Nephron progenitor cell (in vitro differentiated cells): ENCODE measurements around the gene DLG1.

ENCODE experiments used
- DNase-seq: peaks from one replicate; pipeline ENCODE4 v3.0.0; 2021
- H3K27ac Mint-ChIP-seq: 2 replicates; pipeline ENCODE4 v1.8.0; 2021; ENCODE audit warnings: mild to moderate bottlenecking, moderate library complexity, mixed read lengths
- H3K27me3 Mint-ChIP-seq: 2 replicates; pipeline ENCODE4 v1.8.0; 2021; ENCODE audit warnings: mild to moderate bottlenecking, low read depth, mixed read lengths; ENCODE audit not compliant: poor library complexity
- H3K36me3 Mint-ChIP-seq: 2 replicates; pipeline ENCODE4 v1.8.0; 2021; ENCODE audit warnings: low read depth, mixed read lengths
- H3K4me1 Mint-ChIP-seq: 2 replicates; pipeline ENCODE4 v1.8.0; 2021; ENCODE audit warnings: mixed read lengths
- H3K4me3 Mint-ChIP-seq: 2 replicates; pipeline ENCODE4 v1.8.0; 2021; ENCODE audit warnings: mild to moderate bottlenecking, moderate library complexity, mixed read lengths
- H3K9me3 Mint-ChIP-seq: 2 replicates; pipeline ENCODE4 v1.8.0; 2021; ENCODE audit warnings: mild to moderate bottlenecking, moderate library complexity, mixed read lengths
- CTCF ChIP-seq: fragments of 200-600 bp; sonication (generic); IDR thresholded peaks from 2 replicates; pipeline ENCODE4 v1.5.0; 2021; ENCODE audit warnings: antibody characterized with exemption

DLG1 gene

GRCh38 chr3:197029511-197030167 lies 268.8 kb downstream of the DLG1 start, which contains the start of gene MELTF:
Gene MELTF, minus strand, starts transcription at chr3:197029817. Its CDS starts 115 bp downstream, at chr3:197029702.
- no peaks in the 10 kb centered on the region for H3K36me3 Mint-ChIP-seq

GRCh38 chr3:197028728-197029510 lies 269.5 kb downstream of the DLG1 start:
- no peak for TF ChIP-seq CTCF
- peak; percentile 41 for DNase-seq
- H3K27ac Mint-ChIP-seq, result no peak overlapping the region
- peaks cover 48% of the 10 kb centered on the region for H3K27me3 Mint-ChIP-seq
- peaks cover 25% of the 10 kb centered on the region for H3K4me1 Mint-ChIP-seq
- peak overlapping the region; percentile 70 for H3K4me3 Mint-ChIP-seq
- H3K36me3 Mint-ChIP-seq, result no peaks in the 10 kb centered on the region
- no peaks in the 10 kb centered on the region for H3K9me3 Mint-ChIP-seq

More at GRCh38 chr3:197029511-197030167, 268.8 kb downstream of the DLG1 start, which contains the start of gene MELTF:
- Mint-ChIP-seq H3K27me3 (peaks cover 48% of the 10 kb centered on the region), H3K9me3 (no peaks in the 10 kb centered on the region), H3K4me1 (peaks cover 21% of the 10 kb centered on the region), H3K27ac (no peak within 1 kb of the TSS), H3K4me3 (peak within 1 kb of the TSS; percentile 70)
- TF ChIP-seq CTCF, result peak; percentile 69
- peak; percentile 84 for DNase-seq

GRCh38 chr3:197027896-197028727 lies 270.3 kb downstream of the DLG1 start:
- Mint-ChIP-seq H3K27ac (no peak overlapping the region), H3K36me3 (no peaks in the 10 kb centered on the region), H3K27me3 (peaks cover 48% of the 10 kb centered on the region), H3K4me3 (peak overlapping the region; percentile 58), H3K9me3 (no peaks in the 10 kb centered on the region), H3K4me1 (peaks cover 33% of the 10 kb centered on the region)
- no peak for DNase-seq
- TF ChIP-seq CTCF, result no peak

GRCh38 chr3:197027151-197027895 lies 271.1 kb downstream of the DLG1 start:
- Mint-ChIP-seq H3K4me3 (no peak overlapping the region), H3K27ac (no peak overlapping the region), H3K36me3 (no peaks in the 10 kb centered on the region), H3K9me3 (no peaks in the 10 kb centered on the region), H3K4me1 (peaks cover 41% of the 10 kb centered on the region), H3K27me3 (peaks cover 48% of the 10 kb centered on the region)
- no peak for TF ChIP-seq CTCF
- DNase-seq, result no peak

- Mint-ChIP-seq H3K4me3 (no peak overlapping the region), H3K36me3 (no peaks in the 10 kb centered on the region), H3K27ac (no peak overlapping the region), H3K4me1 (peaks cover 49% of the 10 kb centered on the region), H3K9me3 (no peaks in the 10 kb centered on the region), H3K27me3 (peaks cover 41% of the 10 kb centered on the region)
- TF ChIP-seq CTCF, result no peak
- no peak for DNase-seq
Observed at GRCh38 chr3:197026481-197026866, 271.9 kb downstream of the DLG1 start.
